GM12873 (cell line): ENCODE measurements around the gene SEC14L2.

Experiments
- TF ChIP-seq, protein P1 (sequence below): IDR thresholded peaks from 2 replicates; pipeline ENCODE4 v1.5.1; 2012; ENCODE audit warnings: low read depth, mild to moderate bottlenecking, moderate library complexity, low read length, control low read depth; ENCODE audit not compliant: insufficient read depth; ENCODE audit errors: missing control alignments

Gene SEC14L2

DNA sequence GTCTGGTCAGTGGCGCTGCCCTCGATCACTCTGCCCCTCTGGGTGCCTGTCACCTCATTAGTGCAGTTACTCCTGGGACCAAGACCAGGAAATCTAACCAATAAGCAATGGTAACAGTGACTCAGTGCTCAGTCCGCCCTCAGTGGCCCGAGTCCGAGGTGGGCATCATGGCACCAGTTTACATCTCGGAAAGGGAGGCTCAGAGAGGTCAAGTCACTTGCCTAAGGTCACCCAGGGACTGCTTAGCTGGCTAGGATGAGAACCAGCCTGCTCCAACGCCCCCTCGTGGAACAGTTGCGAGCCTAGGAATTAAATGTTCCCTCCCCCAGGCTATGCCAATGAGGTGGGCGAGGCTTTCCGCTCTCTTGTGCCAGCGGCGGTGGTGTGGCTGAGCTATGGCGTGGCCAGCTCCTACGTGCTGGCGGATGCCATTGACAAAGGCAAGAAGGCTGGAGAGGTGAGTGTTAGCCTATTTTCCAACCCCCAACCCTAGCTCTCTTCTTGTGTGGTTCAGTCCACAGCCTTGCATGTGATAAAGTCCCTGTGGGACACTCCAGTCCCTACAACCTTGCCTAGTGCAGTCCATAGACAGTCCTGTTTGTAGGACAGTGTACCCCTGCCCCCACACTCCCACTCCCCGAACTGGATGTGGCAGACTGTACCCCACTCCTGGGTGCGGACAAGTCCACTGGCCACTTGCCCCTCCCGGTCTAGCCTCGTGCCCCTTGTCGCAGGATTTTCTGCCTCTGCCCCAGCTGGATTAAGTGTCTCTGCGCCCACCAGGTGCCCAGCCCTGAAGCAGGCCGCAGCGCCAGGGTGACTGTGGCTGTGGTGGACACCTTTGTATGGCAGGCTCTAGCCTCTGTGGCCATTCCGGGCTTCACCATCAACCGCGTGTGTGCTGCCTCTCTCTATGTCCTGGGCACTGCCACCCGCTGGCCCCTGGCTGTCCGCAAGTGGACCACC, 29.9 kb downstream of the SEC14L2 start:
- TF ChIP-seq, protein P1, sequence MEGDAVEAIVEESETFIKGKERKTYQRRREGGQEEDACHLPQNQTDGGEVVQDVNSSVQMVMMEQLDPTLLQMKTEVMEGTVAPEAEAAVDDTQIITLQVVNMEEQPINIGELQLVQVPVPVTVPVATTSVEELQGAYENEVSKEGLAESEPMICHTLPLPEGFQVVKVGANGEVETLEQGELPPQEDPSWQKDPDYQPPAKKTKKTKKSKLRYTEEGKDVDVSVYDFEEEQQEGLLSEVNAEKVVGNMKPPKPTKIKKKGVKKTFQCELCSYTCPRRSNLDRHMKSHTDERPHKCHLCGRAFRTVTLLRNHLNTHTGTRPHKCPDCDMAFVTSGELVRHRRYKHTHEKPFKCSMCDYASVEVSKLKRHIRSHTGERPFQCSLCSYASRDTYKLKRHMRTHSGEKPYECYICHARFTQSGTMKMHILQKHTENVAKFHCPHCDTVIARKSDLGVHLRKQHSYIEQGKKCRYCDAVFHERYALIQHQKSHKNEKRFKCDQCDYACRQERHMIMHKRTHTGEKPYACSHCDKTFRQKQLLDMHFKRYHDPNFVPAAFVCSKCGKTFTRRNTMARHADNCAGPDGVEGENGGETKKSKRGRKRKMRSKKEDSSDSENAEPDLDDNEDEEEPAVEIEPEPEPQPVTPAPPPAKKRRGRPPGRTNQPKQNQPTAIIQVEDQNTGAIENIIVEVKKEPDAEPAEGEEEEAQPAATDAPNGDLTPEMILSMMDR: peak; percentile 91

DNA sequence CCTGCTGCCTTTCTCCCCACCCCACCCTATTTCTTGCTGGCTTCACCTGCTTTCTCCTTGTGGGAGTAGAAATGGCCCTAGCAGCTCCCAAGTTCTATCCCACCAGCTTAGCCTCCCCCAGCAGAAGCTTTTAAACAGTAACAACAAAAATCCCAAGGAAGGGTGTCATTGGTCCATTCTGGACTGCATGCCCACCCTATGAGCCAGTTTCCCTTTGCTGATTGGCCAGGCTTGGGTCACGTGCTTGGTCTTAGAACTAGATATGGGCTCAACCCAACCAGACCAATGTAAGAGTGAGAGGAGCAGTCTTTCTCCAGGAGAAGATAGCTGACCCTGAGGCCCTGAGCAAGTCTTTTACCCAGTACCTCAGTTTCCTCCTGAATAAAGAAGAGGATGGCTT, 31.1 kb downstream of the SEC14L2 start:
- TF ChIP-seq, protein P1: no peak

DNA sequence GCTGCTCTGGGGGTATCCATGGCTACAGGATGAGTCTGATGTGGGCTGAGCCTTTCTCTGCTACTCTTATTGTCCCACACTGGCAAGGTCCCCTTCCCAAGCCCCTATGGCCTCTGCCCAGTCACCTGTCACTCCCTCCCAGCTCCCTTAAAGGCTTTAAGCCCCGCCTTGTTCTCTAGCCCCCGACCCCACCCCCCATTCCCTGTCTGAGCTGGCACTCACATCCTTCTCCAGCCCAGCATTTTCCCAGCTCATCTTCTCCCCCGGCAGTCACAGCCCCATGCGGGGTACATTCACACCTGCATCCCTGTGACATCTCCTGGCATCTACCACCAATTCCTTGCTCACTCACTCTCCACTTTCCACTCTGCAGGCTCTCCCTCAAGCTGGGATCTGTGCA, 33.1 kb downstream of the SEC14L2 start:
- TF ChIP-seq, protein P1: no peak

DNA sequence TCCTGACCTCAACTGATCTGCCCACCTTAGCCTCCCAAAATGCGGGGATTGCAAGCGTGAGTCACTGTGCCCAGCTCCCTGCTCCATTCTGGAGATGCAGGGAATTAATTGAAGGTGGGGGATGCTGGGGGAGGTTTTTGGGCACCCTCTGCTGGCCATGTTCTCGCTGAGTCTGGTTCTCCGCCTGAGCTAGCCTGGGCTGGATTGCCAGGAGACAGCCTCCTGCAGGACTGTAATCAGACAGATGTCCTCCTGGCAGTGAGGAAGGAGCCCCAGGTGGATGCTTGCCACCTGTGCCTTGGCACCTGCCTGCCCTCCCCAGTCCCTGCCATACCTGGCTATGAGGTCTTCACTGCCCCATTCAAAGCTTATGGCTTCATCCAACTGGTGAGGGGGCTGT, 34.1 kb downstream of the SEC14L2 start:
- TF ChIP-seq, protein P1: no peak

DNA sequence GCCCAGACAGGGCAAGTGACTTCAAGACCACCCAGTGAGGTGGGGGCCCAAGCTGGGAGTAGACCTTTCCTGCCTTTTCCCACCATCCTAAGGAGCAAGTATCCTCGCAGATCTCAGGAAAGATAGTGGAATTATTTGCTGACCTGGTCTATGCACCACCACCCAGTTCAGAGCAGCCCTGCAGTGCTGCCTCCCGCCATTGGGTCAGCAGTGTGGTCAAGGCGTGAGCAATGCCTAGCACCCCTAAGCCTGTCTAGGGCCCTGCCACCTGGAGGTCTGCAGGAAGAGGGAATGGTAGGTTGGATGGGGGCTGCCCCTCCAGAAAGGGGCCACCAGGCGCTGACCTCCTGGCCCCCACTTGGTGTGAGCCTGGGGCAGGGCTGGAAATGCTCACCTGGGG, 35.3 kb downstream of the SEC14L2 start:
- TF ChIP-seq, protein P1: no peak

DNA sequence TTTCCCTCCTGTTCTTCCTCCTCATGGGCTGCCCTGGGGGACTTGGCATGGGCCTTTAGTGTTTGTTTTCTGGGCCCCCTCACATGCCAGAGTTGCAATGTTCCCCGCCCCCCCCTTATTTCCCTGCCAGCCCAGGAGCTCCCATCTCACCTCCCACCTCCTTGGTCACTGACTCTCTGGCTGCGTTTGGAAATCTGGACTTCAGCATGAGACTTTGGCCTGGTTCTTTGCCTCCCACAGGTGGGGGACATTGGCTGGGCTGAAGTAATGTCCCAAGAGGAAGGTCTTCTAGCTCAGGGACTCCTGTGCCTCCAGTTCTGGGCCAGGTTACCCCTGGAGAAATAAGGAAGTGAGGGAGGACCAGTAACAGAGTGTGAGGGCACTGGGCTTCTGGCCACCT, 35.7 kb downstream of the SEC14L2 start:
- TF ChIP-seq, protein P1: no peak

DNA sequence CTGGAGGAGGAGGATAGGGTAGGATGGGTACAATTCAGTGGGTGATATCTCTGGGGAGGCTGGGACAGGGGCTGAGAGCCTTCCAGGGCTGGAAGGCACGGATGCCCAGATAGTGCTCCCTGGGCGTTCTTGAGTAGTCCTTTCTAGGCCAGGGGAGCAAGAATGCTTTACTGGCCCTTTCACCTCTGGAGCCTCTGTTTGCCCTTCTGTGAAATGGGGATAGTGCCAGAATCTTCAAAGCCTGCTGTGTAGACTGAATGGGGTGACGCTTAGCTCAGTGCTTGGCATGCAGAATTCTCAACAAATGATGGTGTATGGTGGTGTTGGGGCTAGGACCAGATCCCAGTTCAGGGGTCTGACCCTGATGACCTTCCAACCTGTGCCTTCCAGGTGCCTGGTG, 36.4 kb downstream of the SEC14L2 start:
- TF ChIP-seq, protein P1: no peak
